ENCODE measurements around the gene TMEM218.

DNA sequence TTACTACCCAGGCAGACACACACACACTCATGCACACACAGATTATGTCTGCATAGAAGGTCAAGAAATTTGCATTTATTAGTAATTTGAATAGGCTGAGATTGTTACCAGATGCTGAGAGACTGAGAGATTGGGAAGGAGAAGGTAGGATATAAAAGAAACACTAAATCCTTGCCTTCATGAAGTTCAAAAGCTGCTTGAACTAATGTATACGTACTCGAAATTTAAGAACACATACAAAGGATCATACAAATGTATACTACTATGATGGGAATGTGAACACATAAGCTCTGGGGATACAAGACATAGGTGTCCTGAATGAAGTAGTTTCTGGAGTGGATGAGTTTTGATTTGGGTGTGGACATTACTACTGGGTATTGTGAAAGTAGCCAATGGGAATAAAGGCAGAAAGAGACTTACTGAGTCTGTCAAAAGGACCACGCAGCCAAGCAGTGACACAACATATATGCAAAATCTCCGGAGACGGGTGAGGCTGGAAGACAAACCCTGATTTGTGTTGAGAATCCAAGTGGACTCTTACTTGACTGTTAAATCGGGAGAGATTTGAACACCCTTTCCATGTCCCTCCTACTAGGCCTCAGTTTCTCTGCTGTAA lies 45.8 kb upstream of the TMEM218 start:
- TF ChIP-seq, protein P1, sequence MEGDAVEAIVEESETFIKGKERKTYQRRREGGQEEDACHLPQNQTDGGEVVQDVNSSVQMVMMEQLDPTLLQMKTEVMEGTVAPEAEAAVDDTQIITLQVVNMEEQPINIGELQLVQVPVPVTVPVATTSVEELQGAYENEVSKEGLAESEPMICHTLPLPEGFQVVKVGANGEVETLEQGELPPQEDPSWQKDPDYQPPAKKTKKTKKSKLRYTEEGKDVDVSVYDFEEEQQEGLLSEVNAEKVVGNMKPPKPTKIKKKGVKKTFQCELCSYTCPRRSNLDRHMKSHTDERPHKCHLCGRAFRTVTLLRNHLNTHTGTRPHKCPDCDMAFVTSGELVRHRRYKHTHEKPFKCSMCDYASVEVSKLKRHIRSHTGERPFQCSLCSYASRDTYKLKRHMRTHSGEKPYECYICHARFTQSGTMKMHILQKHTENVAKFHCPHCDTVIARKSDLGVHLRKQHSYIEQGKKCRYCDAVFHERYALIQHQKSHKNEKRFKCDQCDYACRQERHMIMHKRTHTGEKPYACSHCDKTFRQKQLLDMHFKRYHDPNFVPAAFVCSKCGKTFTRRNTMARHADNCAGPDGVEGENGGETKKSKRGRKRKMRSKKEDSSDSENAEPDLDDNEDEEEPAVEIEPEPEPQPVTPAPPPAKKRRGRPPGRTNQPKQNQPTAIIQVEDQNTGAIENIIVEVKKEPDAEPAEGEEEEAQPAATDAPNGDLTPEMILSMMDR (IDR thresholded peaks at IDR 0.05), result no peak
- TF ChIP-seq EZH2 (IDR thresholded peaks at IDR 0.05; ENCODE audit: borderline replicate concordance, insufficient read depth, low read depth, low read length, poor library complexity, severe bottlenecking), result no peak

Measured in B cell (primary cell).